ENCODE results near the gene HACD1.

HACD1 gene

GRCh38 chr10:17650416-17650815, 33.2 kb upstream of the HACD1 start:
- Mint-ChIP-seq H3K27me3 (no peaks in the 10 kb centered on the region), H3K9me3 (no peaks in the 10 kb centered on the region), H3K4me3 (no peak overlapping the region), H3K27ac (ENCODE audit: low read depth) (no peak overlapping the region), H3K4me1 (peaks cover 67% of the 10 kb centered on the region), H3K36me3 (ENCODE audit: insufficient read depth) (peaks cover 19% of the 10 kb centered on the region)
- DNase-seq (ENCODE audit: low spot score in 2 of 2): no peak
- no peak for ATAC-seq (replicated peaks; ENCODE audit: extremely low read depth, poor library complexity, severe bottlenecking)

DNA sequence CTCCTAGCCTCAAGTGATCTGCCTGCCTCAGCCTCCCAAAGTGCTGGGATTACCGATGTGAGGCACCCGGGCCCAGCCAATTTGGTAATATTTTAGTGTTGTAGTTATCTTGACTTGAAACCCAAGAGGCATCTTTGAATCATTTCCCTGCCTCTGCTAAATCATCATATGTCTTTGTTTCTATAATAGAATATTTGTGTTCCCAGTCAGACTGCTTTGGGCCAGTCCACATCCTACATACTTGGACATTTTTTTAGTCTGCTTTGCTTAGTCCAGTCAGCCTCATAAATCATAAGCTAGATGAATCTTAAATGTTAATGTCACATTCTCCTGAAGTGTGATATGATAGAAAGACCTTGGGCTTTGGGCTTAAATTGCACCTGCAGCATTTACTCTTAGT, 32.7 kb upstream of the HACD1 start:
- Mint-ChIP-seq H3K27me3 (no peaks in the 10 kb centered on the region), H3K9me3 (no peaks in the 10 kb centered on the region), H3K4me1 (peaks cover 67% of the 10 kb centered on the region), H3K4me3 (no peak overlapping the region), H3K27ac (ENCODE audit: low read depth) (peak overlapping the region; percentile 61), H3K36me3 (ENCODE audit: insufficient read depth) (peaks cover 19% of the 10 kb centered on the region)
- ATAC-seq (replicated peaks; ENCODE audit: extremely low read depth, poor library complexity, severe bottlenecking) (no peak), DNase-seq (ENCODE audit: low spot score in 2 of 2) (no peak)

GRCh38 chr10:17649052-17649451, 31.9 kb upstream of the HACD1 start:
- Mint-ChIP-seq H3K27me3 (no peaks in the 10 kb centered on the region), H3K27ac (ENCODE audit: low read depth) (peak overlapping the region; percentile 61), H3K4me3 (peak overlapping the region; percentile 31), H3K9me3 (no peaks in the 10 kb centered on the region), H3K36me3 (ENCODE audit: insufficient read depth) (peaks cover 24% of the 10 kb centered on the region), H3K4me1 (peaks cover 69% of the 10 kb centered on the region)
- ATAC-seq (replicated peaks; ENCODE audit: extremely low read depth, poor library complexity, severe bottlenecking) (no peak), DNase-seq (ENCODE audit: low spot score in 2 of 2) (no peak)

- Mint-ChIP-seq H3K4me3 (peak overlapping the region; percentile 31), H3K27me3 (no peaks in the 10 kb centered on the region), H3K27ac (ENCODE audit: low read depth) (peak overlapping the region; percentile 62), H3K36me3 (ENCODE audit: insufficient read depth) (peaks cover 29% of the 10 kb centered on the region), H3K9me3 (no peaks in the 10 kb centered on the region), H3K4me1 (peaks cover 64% of the 10 kb centered on the region)
- DNase-seq (ENCODE audit: low spot score in 2 of 2): peak; percentile 23 to 29
- no peak for ATAC-seq (replicated peaks; ENCODE audit: extremely low read depth, poor library complexity, severe bottlenecking)
These were observed 31.3 kb upstream of the HACD1 start for GRCh38 chr10:17648243-17649035.

GRCh38 chr10:17647326-17647725, 30.2 kb upstream of the HACD1 start:
- H3K4me3 Mint-ChIP-seq: no peak overlapping the region
- no peaks in the 10 kb centered on the region for H3K27me3 Mint-ChIP-seq
- DNase-seq (ENCODE audit: low spot score in 2 of 2): no peak
- H3K4me1 Mint-ChIP-seq: peaks cover 63% of the 10 kb centered on the region
- H3K36me3 Mint-ChIP-seq (ENCODE audit: insufficient read depth): peaks cover 29% of the 10 kb centered on the region
- H3K9me3 Mint-ChIP-seq: no peaks in the 10 kb centered on the region
- H3K27ac Mint-ChIP-seq (ENCODE audit: low read depth): peak overlapping the region; percentile 62
- ATAC-seq (replicated peaks; ENCODE audit: extremely low read depth, poor library complexity, severe bottlenecking): no peak

- H3K4me3 Mint-ChIP-seq: peak overlapping the region; percentile 98
- no peak for DNase-seq (ENCODE audit: low spot score in 2 of 2)
- no peak for ATAC-seq (replicated peaks; ENCODE audit: extremely low read depth, poor library complexity, severe bottlenecking)
- no peaks in the 10 kb centered on the region for H3K27me3 Mint-ChIP-seq
- H3K27ac Mint-ChIP-seq (ENCODE audit: low read depth): peak overlapping the region; percentile 98
- peaks cover 53% of the 10 kb centered on the region for H3K4me1 Mint-ChIP-seq
- no peaks in the 10 kb centered on the region for H3K9me3 Mint-ChIP-seq
- H3K36me3 Mint-ChIP-seq (ENCODE audit: insufficient read depth): peaks cover 25% of the 10 kb centered on the region
These were observed 28.6 kb upstream of the HACD1 start for GRCh38 chr10:17645621-17646345.

GRCh38 chr10:17644485-17644943, 27.3 kb upstream of the HACD1 start:
- ATAC-seq (replicated peaks; ENCODE audit: extremely low read depth, poor library complexity, severe bottlenecking) (peak; percentile 13), DNase-seq (ENCODE audit: low spot score in 2 of 2) (peak in 1 of 2 donors; percentile 11)
- no peaks in the 10 kb centered on the region for H3K9me3 Mint-ChIP-seq
- H3K36me3 Mint-ChIP-seq (ENCODE audit: insufficient read depth): peaks cover 22% of the 10 kb centered on the region
- H3K27ac Mint-ChIP-seq (ENCODE audit: low read depth): peak overlapping the region; percentile 98
- no peaks in the 10 kb centered on the region for H3K27me3 Mint-ChIP-seq
- H3K4me1 Mint-ChIP-seq: peaks cover 53% of the 10 kb centered on the region
- H3K4me3 Mint-ChIP-seq: peak overlapping the region; percentile 98

- peaks cover 47% of the 10 kb centered on the region for H3K4me1 Mint-ChIP-seq
- peaks cover 20% of the 10 kb centered on the region for H3K36me3 Mint-ChIP-seq (ENCODE audit: insufficient read depth)
- H3K27ac Mint-ChIP-seq (ENCODE audit: low read depth): peak within 1 kb of the TSS; percentile 98
These were observed 26.7 kb upstream of the HACD1 start, which contains the start of gene STAM for GRCh38 chr10:17643755-17644484. Gene STAM, plus strand, starts transcription at chr10:17644151. Its CDS starts 189 bp downstream, at chr10:17644340.

DNA sequence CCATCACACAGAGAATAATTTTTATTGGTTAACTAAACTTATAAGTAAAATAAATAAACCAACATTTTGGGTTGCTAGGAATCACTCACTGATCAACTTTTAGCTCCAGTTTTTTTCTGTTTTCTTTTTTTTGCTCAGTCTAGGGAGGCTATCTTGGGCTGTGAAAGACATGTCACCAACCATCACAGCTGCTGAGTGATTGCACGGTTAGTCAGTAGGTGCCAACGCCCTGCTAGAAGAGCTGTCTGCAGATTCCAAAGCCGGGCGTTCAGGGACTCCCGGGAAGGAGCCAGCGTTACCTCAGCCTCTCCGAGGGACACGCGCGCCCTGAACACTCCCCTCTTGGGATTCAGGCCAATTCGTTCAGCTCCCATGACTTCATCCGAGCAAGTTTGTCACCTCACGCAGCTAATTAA, 26.2 kb upstream of the HACD1 start:
- Mint-ChIP-seq H3K27me3 (no peaks in the 10 kb centered on the region), H3K4me1 (peaks cover 41% of the 10 kb centered on the region), H3K36me3 (ENCODE audit: insufficient read depth) (peaks cover 15% of the 10 kb centered on the region), H3K27ac (ENCODE audit: low read depth) (peak overlapping the region; percentile 98), H3K4me3 (peak overlapping the region; percentile 98), H3K9me3 (no peaks in the 10 kb centered on the region)
- no peak for DNase-seq (ENCODE audit: low spot score in 2 of 2)
- peak; percentile 22 for ATAC-seq (replicated peaks; ENCODE audit: extremely low read depth, poor library complexity, severe bottlenecking)

More at GRCh38 chr10:17643755-17644484, 26.7 kb upstream of the HACD1 start, which contains the start of gene STAM:
- Mint-ChIP-seq H3K4me3 (peak within 1 kb of the TSS; percentile 98), H3K9me3 (no peaks in the 10 kb centered on the region), H3K27me3 (no peaks in the 10 kb centered on the region)
- ATAC-seq (replicated peaks; ENCODE audit: extremely low read depth, poor library complexity, severe bottlenecking): peak; percentile 94
- peak; percentile 91 for DNase-seq (ENCODE audit: low spot score in 2 of 2)

DNA sequence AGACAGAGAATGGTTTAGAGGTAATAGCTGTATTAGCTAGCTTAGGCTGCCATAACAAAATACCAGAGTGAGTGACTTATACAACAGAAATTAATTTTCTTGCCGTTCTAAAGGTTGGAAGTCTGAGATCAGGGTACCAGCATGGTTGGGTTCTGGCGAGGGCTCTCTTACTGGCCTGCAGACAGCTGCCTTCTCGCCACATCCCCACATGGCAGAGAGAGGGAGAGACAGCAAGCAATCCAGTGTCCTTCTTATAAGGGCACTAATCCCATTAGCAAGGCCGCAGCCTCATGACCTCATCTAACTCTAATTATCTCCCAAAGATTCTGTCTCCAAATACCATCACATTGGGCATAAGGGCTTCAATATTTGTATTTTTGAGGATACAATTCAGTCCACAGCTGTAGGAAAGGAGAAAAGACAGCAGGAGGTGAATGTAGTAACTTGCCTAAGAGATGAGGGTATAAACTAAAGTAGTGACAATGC, 23.2 kb upstream of the HACD1 start:
- ATAC-seq (replicated peaks; ENCODE audit: extremely low read depth, poor library complexity, severe bottlenecking) (no peak), DNase-seq (ENCODE audit: low spot score in 2 of 2) (no peak)
- H3K9me3 Mint-ChIP-seq: no peaks in the 10 kb centered on the region
- H3K27me3 Mint-ChIP-seq: no peaks in the 10 kb centered on the region
- no peak overlapping the region for H3K27ac Mint-ChIP-seq (ENCODE audit: low read depth)
- H3K4me1 Mint-ChIP-seq: peaks cover 15% of the 10 kb centered on the region
- no peak overlapping the region for H3K4me3 Mint-ChIP-seq
- peaks cover 13% of the 10 kb centered on the region for H3K36me3 Mint-ChIP-seq (ENCODE audit: insufficient read depth)

- H3K27me3 Mint-ChIP-seq: no peaks in the 10 kb centered on the region
- no peak for ATAC-seq (replicated peaks; ENCODE audit: extremely low read depth, poor library complexity, severe bottlenecking)
- no peaks in the 10 kb centered on the region for H3K4me1 Mint-ChIP-seq
- no peak for DNase-seq (ENCODE audit: low spot score in 2 of 2)
- no peaks in the 10 kb centered on the region for H3K9me3 Mint-ChIP-seq
- H3K36me3 Mint-ChIP-seq (ENCODE audit: insufficient read depth): peaks cover 2% of the 10 kb centered on the region
- H3K4me3 Mint-ChIP-seq: no peak overlapping the region
- no peak overlapping the region for H3K27ac Mint-ChIP-seq (ENCODE audit: low read depth)
These were observed 20.7 kb upstream of the HACD1 start for GRCh38 chr10:17637869-17638268.

DNA sequence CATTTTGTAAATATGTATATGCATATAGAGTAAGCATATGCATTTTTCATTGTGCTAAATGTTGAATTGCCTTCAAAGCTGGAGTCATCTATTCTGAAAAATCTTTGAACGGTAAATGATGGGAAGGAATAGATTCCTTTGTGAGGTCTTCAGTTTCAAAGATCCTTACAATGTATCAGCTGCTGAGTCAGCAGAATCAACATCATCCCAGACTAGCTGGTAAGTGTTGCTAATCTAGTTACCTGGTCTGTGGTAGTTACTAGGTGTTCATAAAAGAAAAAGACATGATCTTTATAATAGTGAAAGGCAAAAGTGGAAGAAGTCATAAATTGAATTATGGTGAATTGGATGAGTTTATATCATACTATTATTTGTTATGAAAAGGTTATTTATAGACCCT, 16.2 kb upstream of the HACD1 start:
- H3K27me3 Mint-ChIP-seq: no peaks in the 10 kb centered on the region
- ATAC-seq (replicated peaks; ENCODE audit: extremely low read depth, poor library complexity, severe bottlenecking): no peak
- H3K4me1 Mint-ChIP-seq: no peaks in the 10 kb centered on the region
- H3K27ac Mint-ChIP-seq (ENCODE audit: low read depth): no peak overlapping the region
- DNase-seq (ENCODE audit: low spot score in 2 of 2): no peak
- no peak overlapping the region for H3K4me3 Mint-ChIP-seq
- H3K36me3 Mint-ChIP-seq (ENCODE audit: insufficient read depth): no peaks in the 10 kb centered on the region
- H3K9me3 Mint-ChIP-seq: no peaks in the 10 kb centered on the region

Data from central memory CD8-positive, alpha-beta T cell (primary cell).